ENCODE results near the gene RBM17.
"Not testable (repeated sequence)": the region's sequence is repeated elsewhere in the genome, so short reads cannot be mapped to it uniquely, and the experiment has no call there.

Gene RBM17

DNA sequence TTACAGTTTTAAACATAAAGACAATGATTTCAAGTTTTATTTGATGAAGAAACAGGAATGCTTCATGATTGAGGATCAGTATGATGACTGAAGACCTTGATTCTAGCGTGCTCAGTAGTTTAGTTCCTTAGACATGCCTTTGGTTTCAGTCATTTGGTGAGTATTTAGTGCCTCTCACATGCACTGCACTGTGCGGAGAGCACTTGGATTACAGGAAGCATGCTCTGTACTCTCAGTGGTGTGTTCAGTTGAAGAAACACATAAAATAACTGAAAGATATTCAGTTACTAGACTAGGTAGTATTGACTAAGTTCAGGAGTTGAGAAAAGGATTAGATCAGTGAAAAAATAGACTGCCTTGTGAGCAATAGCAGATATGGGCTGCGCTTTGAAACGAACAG, 25.5 kb downstream of the RBM17 start:
- DNase-seq = no peak

DNA sequence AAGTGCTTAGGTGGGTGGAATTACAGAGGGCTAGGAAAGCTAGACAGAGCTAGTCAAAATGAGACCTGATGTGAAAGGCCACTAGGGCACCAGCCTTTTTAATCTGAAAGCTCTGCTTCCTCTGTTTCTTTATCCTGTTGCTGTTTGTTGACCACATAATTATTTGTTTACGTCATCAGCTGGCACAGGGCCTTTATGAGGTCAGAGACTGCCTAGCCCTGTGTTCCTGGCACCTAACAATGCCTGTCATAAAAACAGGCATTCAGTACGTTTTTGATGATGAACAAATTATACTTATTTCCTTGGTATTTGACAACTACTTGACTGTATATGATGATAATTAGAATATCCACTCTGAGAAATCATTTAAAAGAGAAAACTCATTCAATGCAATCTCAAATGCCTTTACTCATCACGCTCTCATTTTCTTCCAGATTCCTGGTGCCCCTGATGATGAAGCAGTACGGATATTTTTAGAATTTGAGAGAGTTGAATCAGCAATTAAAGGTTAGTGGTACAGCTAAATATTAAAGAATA, 26.0 kb downstream of the RBM17 start:
- DNase-seq = no peak

DNA sequence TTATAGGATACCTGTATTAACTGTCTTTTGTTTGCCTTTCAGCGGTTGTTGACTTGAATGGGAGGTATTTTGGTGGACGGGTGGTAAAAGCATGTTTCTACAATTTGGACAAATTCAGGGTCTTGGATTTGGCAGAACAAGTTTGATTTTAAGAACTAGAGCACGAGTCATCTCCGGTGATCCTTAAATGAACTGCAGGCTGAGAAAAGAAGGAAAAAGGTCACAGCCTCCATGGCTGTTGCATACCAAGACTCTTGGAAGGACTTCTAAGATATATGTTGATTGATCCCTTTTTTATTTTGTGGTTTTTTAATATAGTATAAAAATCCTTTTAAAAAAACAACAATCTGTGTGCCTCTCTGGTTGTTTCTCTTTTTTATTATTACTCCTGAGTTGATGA, 26.6 kb downstream of the RBM17 start:
- DNase-seq = no peak

DNA sequence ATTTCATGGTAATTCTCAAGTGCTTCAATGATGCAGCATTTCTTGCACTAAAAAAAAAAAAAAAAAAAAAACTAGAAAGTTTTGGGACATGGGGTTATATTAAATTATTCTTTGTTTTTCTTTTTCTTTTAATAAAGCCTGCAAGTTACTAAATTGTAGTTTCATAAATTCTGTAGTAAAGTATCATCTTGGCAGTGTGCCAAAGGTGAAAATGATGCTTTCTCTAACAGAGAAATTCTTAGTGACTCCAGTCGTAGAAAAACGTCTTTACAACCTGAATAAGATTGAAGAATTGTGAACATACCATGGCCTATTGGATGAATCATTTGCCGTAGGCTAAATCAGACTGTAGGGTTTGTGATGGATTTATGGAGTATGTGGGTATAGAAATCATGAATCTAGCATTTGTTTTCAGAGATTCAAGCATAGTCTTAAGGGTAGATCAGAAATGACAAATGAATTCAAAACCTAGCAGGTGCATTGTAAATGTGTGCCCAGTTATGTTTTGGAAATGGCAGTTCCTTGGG, 27.1 kb downstream of the RBM17 start:
- DNase-seq = no peak

DNA sequence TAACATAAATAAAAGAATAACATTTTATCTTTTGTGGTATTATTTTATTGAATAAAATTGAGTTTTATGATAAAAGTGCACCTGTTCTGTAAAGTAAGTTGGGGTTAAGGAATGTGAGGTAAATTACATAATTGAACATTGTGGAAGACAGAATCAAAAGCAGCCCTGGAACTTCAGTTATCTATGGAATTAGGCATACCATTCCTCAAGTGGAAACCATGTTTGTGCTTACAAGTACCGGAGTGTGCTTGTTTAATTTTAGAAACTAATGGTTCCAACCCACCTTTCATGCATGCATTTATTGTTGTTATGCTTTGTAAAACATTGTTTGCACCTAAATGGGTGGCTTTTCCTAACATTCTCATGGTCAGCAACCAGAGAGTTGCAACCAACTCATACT, 28.0 kb downstream of the RBM17 start:
- no peak for DNase-seq

DNA sequence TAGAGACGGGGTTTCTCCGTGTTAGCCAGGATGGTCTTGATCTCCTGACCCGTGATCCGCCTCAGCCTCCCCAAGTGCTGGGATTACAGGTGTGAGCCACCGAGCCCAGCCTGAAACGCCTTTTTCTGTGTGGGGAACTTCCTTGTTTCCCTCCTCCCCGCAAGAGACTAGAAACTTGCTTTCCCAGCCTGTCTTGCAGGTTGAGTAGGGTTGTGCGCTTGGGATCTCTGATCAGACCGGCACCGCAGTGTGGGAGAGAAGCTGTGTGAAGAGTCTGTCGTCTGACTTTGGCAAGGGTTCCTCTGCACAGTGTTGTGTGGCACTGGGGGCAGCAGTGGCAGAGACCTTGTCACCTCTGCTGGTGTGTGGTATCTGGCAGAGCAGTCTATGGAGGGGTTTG, 28.9 kb downstream of the RBM17 start:
- DNase-seq = no peak

DNA sequence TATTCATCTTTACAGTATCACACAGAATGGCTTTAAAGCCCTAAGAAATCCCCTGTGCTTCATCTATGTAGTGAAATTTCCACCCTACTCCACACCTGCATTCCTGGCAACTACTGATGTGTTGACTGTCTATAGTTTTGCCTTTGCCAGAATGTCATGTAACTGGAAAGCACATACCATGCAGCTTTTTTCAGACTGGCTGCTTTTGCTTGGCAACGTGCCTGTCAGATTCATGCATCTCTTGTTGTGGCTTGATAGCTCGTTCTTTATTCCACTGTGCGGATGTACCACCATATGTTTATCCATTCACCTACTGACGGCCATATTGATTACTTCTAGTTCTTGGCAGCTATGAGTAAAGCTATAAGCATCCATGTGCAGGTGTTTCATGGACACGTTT, 30.6 kb downstream of the RBM17 start:
- DNase-seq = no peak

DNA sequence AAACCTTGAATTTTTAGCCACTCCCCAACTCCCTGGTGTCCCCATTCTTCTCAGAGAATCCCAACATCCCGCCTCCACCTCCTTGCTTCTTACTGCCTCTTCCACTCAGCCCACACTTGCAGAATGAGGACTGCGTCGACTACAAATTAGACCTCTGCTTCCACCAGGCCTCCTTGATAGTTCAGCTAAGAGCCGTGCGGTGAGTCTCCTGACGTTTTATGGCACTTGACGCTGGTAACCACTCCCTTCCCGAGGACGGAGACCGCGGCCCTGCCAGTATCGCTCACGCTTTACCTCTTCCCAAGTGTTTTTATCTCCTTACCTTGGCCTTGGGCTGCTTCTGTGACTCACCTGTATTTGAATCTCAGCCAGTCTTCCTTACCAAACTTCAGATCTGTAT, 31.1 kb downstream of the RBM17 start:
- no peak for DNase-seq

DNA sequence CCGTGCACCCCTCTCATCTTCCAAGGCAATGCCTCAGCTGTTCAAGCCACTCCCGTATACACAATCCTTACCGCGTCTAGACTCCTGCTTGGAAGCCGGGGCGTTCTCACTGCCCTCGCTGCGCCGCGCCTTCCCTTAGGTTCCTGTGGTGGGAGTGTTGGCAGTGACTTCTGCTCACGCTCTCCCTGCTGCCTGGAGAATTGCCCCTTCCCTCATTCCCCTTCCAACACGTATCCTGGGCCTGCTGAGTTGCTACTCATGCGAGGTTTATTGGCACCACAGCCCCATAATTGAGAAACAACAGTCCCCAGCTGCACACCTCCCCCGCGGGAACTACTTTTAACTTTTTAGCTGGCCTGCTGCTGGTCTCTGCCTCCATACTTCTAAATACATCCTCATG, 31.9 kb downstream of the RBM17 start:
- no peak for DNase-seq

DNA sequence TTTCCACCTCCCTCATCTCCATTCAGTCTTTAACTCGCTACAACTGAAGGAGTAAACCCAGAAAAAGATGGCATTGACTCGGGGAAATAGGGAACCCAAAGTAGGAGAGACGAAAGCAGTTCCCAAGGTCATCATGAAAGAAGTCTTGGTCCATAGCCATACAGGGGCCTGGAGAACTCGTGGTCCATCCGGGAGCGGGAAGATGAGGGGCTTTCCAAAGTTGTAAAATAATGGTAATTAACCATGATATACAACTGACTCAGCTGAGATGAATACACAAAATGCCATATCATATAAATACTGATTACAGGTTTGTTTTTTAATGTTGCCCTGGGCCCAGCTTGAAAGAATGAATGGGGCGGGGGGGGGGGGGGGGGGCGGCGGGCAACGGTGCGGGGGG, 32.3 kb downstream of the RBM17 start:
- no peak for DNase-seq

DNA sequence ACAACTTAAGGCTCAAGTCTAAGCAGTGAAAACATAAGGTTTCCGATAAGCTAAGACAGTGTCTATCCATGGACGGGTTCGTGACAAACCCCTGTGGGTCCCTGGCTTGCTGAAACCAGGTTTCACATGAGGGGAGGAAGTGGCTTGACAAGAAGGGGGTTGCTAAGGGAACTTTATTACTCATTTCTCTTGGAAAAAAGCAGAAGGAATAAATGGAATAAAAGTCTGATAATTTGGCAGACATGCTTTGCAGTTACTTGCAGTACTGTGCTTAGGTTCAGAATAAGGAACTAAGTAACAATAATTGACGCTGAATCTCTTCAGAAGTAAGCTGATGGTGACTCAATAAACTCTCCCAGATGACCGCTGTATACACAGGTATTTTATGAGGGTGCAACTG, 34.7 kb downstream of the RBM17 start:
- peak; percentile 27 to 40 for DNase-seq

DNA sequence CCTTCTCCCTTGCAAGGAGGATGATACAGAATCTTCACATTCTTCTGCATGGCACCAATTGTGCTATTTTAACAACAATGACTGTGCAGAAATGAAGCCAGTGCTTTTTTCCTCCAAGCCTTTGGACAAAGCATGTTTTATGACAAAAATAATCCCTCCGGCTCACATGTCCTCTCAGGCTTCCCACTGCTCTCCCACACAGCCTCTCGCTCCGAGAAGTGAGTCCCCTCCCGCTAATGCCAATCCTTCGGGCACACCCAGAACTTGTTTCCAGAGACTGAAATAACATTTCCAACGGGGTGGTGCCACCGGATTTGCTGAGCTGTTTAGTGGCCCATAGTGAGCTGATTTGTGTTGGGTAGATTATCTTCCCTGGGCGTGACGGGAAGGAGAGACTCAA, 35.8 kb downstream of the RBM17 start:
- DNase-seq = no peak

DNA sequence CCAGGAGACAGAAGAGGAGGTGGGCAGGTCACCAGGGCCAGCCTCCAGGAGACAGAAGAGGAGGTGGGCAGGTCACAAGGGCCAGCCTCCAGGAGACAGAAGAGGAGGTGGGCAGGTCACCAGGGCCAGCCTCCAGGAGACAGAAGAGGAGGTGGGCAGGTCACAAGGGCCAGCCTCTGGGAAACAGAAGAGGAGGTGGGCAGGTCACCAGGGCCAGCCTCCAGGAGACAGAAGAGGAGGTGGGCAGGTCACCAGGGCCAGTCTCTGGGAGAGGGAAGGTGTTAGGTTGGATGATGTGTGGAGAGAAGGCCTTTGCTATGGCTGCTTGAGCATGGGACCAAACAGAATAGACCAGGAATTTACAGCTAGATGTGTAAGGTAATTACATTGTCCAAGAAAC, 38.6 kb downstream of the RBM17 start:
- not testable (repeated sequence) for DNase-seq

DNA sequence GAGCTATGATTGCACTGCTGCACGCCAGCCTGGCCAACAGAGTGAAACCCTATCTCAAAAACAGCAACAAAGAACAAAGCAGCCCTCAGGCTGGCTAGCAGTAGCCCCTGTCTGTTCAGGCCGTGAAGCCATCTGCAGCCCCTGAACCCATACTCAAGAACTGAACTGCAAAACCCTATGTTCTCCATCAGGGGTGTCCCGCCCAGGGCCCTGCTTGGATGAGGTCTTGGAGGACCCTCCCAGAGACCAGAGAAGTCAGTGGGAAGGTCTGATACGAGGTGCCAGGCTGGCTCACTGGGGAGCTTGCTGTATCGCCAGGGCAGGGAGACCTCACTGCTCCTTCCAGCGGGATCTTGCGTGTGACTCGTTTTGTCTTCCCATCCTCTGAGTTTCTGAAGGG, 39.3 kb downstream of the RBM17 start:
- DNase-seq = no peak

DNA sequence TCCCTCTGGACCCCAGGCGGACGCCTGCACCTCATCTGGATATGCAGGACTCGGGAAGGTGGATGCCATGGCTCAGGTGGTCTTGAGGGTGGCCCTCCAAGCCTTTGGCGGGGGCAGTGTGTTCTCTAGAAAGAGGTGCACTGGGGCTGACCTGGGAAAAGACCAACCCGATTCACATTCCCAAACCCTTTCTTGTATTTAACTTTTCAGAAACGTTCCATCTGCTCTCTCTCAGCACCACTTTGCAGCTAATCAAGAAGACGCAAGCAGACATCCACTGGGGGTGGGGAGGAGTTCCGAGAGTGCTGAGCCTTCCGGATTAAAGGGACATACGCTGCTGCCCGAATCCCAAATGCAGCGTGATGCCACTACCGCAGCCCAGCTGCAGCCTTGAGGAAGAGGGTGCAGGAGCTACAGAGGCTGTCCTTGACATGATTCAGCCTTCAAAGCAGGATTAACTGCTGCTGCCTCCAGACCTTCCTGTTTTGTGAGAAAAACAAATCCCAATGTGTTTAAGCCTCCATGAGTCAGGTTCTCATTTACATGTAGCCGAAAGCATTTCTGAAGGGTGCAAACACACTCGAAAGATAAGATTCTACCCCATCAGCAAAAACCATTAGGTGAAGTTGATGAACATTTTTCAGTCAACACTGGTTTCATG, 39.9 kb downstream of the RBM17 start:
- peak; percentile 66 to 69 for DNase-seq

DNA sequence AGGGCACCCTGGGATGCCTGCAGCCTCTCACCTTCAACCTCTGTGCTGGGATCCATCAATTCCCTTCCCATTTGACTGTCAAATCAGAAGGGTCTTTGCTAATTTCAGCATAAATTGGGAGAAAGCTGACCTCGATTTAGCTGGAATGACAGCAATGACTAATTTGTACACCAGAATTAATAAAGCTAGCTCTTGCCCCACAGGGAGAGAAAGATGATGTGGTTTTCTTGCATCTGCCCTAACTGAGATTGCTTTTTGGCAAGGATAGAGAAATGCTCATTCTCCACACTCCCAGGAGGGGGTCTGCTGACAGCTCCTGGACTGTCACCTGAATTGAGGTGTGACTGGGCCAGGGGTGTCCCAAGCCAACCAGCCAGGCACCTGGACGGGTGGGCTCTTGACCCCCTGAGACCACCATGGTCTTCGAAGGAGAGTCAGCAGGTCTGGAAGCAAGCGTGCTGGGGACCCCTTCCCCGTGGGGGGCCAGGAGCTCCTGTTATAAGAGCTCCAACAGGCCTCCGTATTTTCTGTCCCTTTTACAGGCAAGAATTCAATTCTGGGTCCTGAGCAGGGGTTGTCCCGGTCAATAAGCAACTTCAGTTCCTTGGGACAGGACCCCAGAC, 42.1 kb downstream of the RBM17 start:
- DNase-seq = no peak

DNA sequence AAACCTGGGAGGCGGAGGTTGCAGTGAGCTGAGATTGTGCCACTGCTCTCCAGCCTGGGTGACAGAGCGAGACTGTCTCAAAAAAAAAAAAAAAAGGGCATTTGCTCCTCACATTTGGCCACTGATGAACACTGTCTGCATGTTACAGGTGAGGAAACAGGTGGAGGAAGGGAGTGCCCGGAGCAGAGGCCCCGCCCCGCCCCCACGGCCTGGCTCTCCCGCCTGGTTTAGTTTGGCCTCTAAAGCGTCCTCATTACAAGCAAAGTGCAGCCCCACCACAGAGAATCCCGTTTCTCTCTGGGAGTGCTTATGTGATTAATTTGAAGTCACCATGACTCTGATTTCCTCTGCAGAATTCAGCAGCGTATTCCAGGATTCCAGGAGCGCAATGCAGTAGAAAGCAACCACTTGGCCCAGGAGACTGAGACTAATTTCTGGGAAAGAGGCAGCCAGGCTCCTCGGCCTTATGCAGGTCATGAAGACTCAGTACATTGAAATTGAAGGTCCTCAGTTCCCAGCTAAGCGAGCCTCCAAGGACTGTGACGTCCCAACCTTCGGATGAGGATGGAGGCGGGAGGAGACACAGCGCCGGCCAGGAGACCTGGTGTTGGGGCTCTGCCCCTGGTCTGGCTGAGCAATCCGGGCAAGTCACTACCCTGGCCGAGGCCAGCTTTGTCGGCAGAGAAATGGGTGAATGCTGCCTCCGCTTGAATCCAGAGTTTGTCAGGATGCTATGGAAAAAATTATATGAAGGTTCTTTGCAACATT, 44.7 kb downstream of the RBM17 start:
- no peak for DNase-seq

DNA sequence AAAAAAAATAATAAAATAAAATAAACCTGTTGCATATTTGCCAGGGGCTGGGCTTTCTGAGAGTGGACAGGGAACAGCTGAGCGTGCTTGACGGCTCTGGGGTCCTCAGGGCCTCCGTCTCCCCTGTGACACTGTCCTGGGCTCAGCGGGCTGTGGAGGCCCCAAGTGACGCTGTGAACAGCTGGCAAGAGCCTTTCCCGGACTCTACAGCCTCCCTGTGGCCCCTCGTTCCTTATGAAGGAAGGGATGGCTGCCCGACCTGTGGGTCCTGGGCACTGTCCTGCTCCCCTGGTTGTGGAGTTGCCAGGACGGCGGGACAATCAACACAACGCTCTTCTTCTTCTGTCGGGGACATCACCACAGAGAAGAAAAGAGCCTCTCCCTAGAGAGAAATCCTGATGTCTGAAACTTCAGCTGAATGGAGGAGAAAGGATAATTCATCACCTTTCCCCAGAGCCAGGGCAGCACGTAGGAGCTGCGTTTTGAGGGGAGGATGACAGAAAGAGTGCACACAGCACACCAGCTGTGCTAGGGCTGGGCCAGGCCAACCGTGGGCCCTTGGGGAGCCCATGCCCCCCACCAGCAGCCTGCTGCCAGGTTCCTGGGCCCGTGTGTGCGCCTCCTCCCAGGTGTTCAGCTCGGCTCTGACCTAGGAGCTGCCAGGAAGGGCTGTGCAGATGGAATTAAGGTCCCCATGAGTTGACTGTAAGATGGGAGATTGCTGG, 45.4 kb downstream of the RBM17 start:
- DNase-seq = no peak

DNA sequence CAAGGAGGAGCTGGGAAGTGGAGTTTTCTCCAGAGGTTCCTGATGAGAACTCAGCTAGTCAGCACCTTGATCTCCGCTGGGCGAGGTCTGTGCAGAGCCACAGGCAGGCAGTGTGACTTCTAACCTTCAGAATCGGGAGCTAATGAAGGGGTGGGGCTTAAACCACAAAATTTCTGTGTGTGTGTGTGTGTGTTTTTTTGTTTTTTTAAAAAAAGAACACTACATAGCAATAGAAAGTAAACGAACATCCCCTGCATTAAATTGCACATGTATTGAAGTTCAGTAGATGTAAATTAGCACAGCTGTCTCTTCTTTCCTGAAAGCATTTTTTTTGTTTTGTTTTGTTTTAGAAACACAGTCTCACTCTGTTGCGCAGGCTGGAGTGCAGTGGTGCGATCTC, 46.2 kb downstream of the RBM17 start:
- no peak for DNase-seq

DNA sequence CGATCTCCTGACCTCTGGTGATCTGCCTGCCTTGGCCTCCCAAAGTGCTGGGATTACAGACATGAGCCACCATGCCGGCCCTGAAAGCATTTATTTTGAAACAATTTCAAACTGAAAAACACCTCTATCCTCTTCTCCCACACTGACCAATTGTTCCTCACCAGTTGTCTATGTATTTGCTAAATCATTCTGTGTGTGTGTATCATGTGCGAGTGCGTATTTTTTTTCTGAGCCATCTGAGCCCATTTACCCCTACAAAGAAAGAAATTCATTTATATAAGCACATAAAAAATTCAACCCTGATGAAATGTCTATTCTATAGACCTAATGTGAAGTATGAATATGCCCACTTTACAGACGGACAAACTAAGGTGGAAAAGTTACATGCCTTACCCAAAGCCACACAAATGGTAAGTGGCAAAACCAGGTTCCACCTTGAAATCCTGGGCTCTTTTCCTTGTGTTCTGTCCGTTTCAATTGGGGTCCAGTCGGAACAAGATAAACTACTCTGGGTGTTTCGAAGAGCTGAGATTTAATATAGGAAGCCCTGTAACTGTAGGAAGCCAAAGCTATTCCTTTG, 46.8 kb downstream of the RBM17 start:
- no peak for DNase-seq

DNA sequence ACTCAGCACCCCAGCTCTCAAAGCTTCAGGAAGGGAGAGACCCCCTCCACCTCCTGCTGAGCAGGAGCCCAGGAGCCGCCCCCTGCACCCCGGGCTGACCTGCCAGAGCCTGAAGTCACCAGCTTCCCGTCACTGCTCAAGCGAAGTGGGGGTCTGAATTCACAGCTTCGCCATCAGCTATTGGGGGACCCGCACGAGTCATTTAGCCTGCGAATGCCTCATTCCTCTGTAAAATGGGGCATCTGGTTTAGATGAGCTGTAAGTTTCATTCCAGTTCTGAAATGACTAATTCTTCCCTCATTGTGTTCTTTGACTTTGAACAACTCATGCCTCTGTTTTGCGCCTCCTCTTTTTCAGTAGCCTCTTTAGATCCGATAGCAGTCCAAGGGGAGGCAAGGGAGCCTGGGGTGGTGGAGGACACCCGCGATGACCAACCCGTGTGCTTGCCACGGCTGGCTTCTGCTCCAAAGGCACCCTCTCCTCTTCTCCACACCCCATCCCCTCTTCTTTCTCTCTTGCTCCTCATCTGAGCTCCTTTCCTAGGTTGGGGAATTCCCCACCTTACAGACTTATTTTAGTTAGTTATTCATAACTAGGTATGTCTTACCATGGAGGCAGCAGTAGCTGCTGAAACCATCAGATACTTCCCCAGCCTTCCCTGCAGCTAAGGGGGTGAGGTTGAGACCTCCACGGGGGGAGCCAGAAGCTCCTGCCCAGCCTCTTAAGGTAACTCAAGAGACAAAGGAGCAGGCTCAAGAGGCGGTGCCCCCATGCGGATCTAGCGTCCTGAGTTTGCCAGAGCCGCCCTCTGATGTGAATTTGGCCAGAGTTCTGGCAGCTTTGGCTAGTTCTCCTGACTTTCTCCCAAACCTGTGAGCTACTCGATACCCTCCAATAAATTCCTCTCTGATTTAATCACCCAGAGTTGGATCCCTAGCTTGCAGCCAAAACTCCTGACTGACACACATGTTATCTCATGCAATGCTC, 47.7 kb downstream of the RBM17 start:
- no peak for DNase-seq

DNA sequence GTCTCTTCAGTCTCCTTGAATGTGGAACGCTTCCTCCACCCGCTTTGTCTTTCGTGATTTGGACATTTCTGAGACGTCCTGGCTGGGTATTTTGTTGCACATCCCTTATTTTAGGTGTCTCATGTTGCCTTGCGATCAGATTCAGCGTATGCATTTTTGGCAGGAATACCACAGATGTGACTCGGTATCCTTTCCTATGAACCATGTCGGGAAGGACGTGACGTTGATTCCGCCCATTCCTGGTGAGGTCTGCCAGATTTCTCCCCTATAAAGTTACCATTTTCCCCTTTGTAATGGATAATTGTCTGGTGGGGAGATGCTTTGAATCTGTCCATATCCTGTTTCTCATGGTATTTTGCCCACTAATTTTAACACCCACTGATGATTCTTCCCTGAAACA, 49.6 kb downstream of the RBM17 start:
- DNase-seq = no peak

Data from Kasumi-1 (cell line).